GM15510 (cell line): ENCODE measurements around the gene TMEM231.

Experiments
- POLR2A ChIP-seq: IDR thresholded peaks from 3 replicates; pipeline ENCODE4 v1.6.1; 2011; ENCODE audit warnings: borderline replicate concordance; ENCODE audit not compliant: insufficient read length; ENCODE audit errors: extremely low read depth

Gene TMEM231

GRCh38 chr16:75503801-75504200 lies 52.3 kb downstream of the TMEM231 start:
- no peak for TF ChIP-seq POLR2A

GRCh38 chr16:75502916-75503605 lies 53.0 kb downstream of the TMEM231 start:
- no peak for TF ChIP-seq POLR2A

- no peak for TF ChIP-seq POLR2A
Observed at GRCh38 chr16:75501359-75501758, 54.7 kb downstream of the TMEM231 start.

- TF ChIP-seq POLR2A: no peak
Observed at GRCh38 chr16:75497558-75497957, 58.5 kb downstream of the TMEM231 start.

- peak; percentile 25 for TF ChIP-seq POLR2A
Observed at GRCh38 chr16:75495076-75495674, 60.9 kb downstream of the TMEM231 start, which contains the start of gene CHST6. CHST6 (minus strand) TSS chr16:75495441; CDS start chr16:75479828, 15,613 bp downstream.

GRCh38 chr16:75494661-75495075 lies 61.4 kb downstream of the TMEM231 start:
- no peak for TF ChIP-seq POLR2A

GRCh38 chr16:75494184-75494583 lies 61.9 kb downstream of the TMEM231 start:
- TF ChIP-seq POLR2A: no peak

- no peak for TF ChIP-seq POLR2A
Observed at GRCh38 chr16:75491876-75492275, 64.2 kb downstream of the TMEM231 start.

GRCh38 chr16:75488322-75488721 lies 67.7 kb downstream of the TMEM231 start:
- TF ChIP-seq POLR2A: no peak
